GM20000 (cell line): ENCODE measurements around the gene PIR.

Source experiments
- DNase-seq: peaks from one replicate; pipeline ENCODE4 v3.0.0; 2012; ENCODE audit warnings: low spot score
- CTCF ChIP-seq: IDR thresholded peaks from 2 replicates; pipeline ENCODE4 v1.5.1; 2012; ENCODE audit warnings: mild to moderate bottlenecking, control low read depth; ENCODE audit errors: extremely low read depth, missing control alignments

The PIR gene

GRCh38 chrX:15515931-15516330, 22.8 kb upstream of the PIR start:
- no peak for TF ChIP-seq CTCF
- no peak for DNase-seq

GRCh38 chrX:15514279-15514678, 21.1 kb upstream of the PIR start:
- no peak for DNase-seq
- TF ChIP-seq CTCF, result no peak

- no peak for TF ChIP-seq CTCF
- no peak for DNase-seq
Observed at GRCh38 chrX:15512401-15512965, 19.4 kb upstream of the PIR start.

- no peak for DNase-seq
- no peak for TF ChIP-seq CTCF
Observed at GRCh38 chrX:15511563-15511962, 18.4 kb upstream of the PIR start.

GRCh38 chrX:15509845-15510244, 16.7 kb upstream of the PIR start:
- no peak for TF ChIP-seq CTCF
- no peak for DNase-seq

- no peak for DNase-seq
- no peak for TF ChIP-seq CTCF
Observed at GRCh38 chrX:15507005-15507404, 13.9 kb upstream of the PIR start.

GRCh38 chrX:15505101-15505500, 12.0 kb upstream of the PIR start:
- TF ChIP-seq CTCF, result no peak
- no peak for DNase-seq
